GM21723 (cell line): ENCODE data around the gene DCDC2.
"Not testable (repeated sequence)": the region's sequence is repeated elsewhere in the genome, so short reads cannot be mapped to it uniquely, and the experiment has no call there.

ENCODE experiments used
- ATAC-seq: cut with Tn5 transposase; IDR thresholded peaks from one replicate; pipeline ENCODE4 v1.9.1; 2021; ENCODE audit warnings: mild to moderate bottlenecking, moderate library complexity; ENCODE audit not compliant: unreplicated experiment

The DCDC2 gene

GRCh38 chr6:24329022-24329421 lies 28.8 kb downstream of the DCDC2 start:
- ATAC-seq = no peak

GRCh38 chr6:24327756-24328155 lies 30.1 kb downstream of the DCDC2 start:
- no peak for ATAC-seq

- no peak for ATAC-seq
Measured at GRCh38 chr6:24325978-24326377, 31.9 kb downstream of the DCDC2 start.

GRCh38 chr6:24324617-24325016 lies 33.2 kb downstream of the DCDC2 start:
- ATAC-seq = no peak

GRCh38 chr6:24323632-24324337 lies 34.1 kb downstream of the DCDC2 start:
- ATAC-seq = no peak

- ATAC-seq = no peak
Measured at GRCh38 chr6:24322924-24323323, 34.9 kb downstream of the DCDC2 start.

GRCh38 chr6:24322446-24322845 lies 35.4 kb downstream of the DCDC2 start:
- not testable (repeated sequence) for ATAC-seq

GRCh38 chr6:24321538-24322162 lies 36.2 kb downstream of the DCDC2 start:
- ATAC-seq = no peak

- no peak for ATAC-seq
Measured at GRCh38 chr6:24313251-24314141, 44.4 kb downstream of the DCDC2 start.

- not testable (repeated sequence) for ATAC-seq
Measured at GRCh38 chr6:24311775-24312174, 46.1 kb downstream of the DCDC2 start.

GRCh38 chr6:24307881-24308280 lies 50.0 kb downstream of the DCDC2 start:
- no peak for ATAC-seq

- no peak for ATAC-seq
Measured at GRCh38 chr6:24306936-24307335, 50.9 kb downstream of the DCDC2 start.

- ATAC-seq = no peak
Measured at GRCh38 chr6:24306038-24306437, 51.8 kb downstream of the DCDC2 start.

- ATAC-seq = no peak
Measured at GRCh38 chr6:24296944-24297343, 60.9 kb downstream of the DCDC2 start.

- ATAC-seq = not testable (repeated sequence)
Measured at GRCh38 chr6:24293852-24294251, 64.0 kb downstream of the DCDC2 start.

- ATAC-seq = no peak
Measured at GRCh38 chr6:24287239-24287638, 70.6 kb downstream of the DCDC2 start.

- ATAC-seq = no peak
Measured at GRCh38 chr6:24284006-24284405, 73.9 kb downstream of the DCDC2 start.

GRCh38 chr6:24283043-24283985 lies 74.5 kb downstream of the DCDC2 start:
- ATAC-seq = peak; percentile 81

GRCh38 chr6:24274441-24275083 lies 83.3 kb downstream of the DCDC2 start:
- ATAC-seq = no peak
